ENCODE measurements around the gene ZNF384. TPM values are rescaled to one million over a fixed set of nuclear protein-coding genes. Genes with fewer than 3 reads are reported as not detected.

Gene ZNF384
- total RNA-seq, 1 donor, result 48.7 TPM

DNA sequence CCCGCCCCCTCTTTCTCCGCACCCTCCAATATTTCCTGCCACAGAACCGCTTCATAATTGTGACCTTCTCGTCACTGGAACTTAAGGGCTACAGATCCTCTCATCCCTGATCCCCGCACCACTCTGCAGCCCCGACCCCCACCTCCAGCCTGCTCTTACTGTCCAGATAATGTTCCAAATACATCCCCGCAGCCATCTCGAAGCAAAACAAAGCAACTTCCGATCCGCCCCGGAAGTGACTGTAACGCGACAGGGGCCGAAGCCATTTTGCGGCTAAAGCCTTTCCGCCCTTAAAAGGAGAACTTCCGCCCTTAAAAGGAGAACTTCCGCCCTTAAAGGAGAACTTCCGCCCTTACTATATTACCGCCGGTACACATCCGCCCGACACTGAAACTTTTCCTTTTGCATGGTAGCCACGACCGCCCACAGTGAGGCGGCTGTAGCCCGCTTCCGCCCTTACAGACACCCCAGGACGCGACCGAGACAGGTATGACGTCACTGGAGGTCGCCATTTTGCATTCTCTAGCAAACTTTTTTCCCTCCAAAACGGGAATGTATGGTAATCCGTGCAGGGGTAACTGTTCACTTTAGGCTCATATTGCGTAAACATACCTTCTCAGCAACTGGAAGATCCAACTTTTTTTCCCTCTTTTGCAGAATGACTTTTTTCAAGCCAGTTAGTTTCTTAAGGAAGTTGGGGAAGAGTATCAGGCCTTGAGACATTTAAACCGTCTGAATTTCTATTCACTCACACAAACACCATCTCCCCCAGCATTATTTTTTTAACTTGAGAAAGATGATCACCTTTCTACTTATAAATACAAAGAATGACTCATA, 26.1 kb downstream of the ZNF384 start, which contains the start of gene ING4:
Gene ING4 (minus strand): TSS at position 214 of the 837 bp plus-strand sequence. CDS start 18 bp downstream, at position 196.
- DNase-seq (ENCODE audit: low read depth in 2 of 3, low spot score in 2 of 3), result peak; percentile 90 to 100 (median 98)

DNA sequence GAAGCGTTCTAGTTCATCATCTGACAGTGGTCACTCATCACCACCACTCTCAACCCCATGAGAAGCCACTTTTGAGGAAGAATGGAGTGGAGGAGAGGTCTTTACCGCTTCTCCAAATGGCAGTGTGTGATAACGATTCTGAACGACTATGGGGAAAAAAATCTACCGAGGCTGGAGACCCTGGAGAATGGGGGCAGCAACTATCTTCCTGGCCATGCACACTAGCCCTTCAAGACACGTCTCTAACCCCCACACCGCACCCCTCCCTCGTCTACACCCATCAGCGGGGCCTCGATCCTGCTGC, 26.6 kb downstream of the ZNF384 start:
- DNase-seq (ENCODE audit: low read depth in 2 of 3, low spot score in 2 of 3), result no peak

DNA sequence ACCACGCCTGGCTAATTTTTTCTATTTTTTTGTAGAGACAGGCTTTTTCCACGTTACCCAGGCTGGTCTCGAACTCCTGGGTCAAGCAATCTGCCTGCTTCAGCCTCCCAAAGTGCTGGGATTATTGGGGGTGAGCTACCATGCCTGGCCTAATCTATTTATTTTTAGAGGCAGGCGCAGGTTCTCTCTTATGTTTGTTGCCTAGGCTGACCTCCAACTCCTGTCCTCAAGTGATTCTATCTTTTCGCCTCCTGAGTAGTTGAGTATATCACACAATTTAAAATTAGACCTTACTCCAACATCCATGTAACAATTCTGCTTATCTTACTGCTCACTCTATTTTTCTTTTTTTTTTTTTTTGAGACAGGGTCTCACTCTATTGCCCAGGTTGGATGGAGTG, 35.2 kb downstream of the ZNF384 start:
- no peak for DNase-seq (ENCODE audit: low read depth in 2 of 3, low spot score in 2 of 3)

DNA sequence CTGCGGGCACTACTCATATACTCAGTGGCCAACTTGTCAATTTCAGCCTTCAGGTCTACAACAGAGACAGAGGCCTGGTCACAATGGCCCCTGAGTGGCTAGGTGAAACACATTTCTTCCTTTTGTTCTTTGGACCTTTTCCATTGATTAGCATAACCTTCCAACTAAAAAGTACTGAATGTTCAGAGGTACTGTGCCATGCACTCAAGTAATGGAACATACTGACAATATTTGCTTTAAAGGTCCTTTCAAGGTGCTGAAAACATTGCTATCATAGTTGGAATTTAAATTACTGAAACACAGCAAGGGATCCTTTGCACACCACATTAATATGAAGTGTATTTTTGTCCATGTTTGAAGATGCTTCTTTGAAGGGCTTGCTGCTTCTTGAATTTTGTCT, 35.8 kb downstream of the ZNF384 start:
- no peak for DNase-seq (ENCODE audit: low read depth in 2 of 3, low spot score in 2 of 3)

DNA sequence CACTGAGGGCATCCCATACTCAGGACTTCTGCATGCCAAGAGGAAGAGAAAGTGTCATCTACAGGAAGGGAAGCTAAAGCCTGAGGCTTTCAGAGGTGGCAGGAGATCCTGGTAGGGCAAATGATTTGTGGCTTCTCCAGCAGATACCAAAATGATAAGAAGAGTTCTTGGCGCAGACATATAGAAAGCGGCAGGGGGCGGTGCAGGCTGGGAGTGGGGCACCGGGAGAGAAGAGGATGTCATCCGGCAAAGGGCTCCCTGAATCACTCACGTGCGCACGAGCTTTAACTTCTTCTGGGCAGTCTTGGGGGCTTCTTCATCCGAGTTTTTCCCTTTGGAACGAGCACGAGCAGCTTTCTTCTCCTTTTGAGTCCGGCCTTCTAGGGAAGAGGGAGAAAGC, 36.8 kb downstream of the ZNF384 start:
- DNase-seq (ENCODE audit: low read depth in 2 of 3, low spot score in 2 of 3), result no peak

DNA sequence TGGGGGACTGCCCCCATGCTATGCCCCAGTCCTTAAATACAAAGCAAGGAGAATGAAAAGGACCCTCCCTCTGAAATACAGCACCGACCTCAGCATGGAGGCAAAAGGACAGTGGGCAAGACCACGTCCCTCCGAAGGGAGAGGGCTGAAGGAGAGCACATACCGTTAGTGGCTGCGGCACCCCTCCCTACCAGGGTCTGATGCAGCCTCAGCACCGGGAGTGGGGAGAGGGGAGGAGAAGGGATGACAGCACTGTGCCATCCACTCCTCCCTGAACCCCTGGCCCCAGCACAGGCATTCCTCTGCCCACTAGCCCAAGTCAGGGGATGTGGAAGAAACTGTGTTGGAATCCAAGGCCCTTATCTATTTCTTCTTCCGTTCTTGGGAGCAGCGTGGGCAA, 38.3 kb downstream of the ZNF384 start:
- DNase-seq (ENCODE audit: low read depth in 2 of 3, low spot score in 2 of 3), result no peak

DNA sequence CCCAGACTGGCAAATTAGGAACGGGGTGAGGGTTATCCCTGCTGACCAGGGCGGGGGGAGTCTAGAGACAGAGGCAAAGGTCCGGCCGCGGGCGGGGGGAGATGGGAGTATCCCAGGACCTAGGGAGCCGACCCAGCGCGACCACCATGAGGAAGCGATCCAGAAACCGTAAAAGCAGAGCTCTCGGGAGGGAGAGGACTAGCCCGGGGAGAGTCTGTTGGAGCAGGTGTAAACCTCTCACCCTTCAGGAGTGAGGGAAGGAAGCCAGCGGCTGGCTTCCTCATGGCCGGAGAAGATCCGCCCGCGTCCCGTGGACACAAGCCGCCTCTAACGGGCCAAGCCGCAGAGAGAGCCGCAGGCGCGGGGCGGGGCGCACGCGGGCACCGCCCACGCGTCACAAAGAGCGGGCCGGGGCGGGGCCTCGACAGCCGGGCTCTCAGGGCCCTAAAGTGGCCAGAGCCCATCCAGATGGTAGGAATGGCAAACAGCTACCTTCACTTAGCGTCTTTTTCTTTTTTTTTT, 42.0 kb downstream of the ZNF384 start, which contains the start of gene ACRBP:
Gene ACRBP (minus strand): TSS at position 350 of the 522 bp plus-strand sequence. CDS start 66 bp downstream, at position 284.
- peak in 2 of 3 donors; percentile 59 to 60 for DNase-seq (ENCODE audit: low read depth in 2 of 3, low spot score in 2 of 3)

DNA sequence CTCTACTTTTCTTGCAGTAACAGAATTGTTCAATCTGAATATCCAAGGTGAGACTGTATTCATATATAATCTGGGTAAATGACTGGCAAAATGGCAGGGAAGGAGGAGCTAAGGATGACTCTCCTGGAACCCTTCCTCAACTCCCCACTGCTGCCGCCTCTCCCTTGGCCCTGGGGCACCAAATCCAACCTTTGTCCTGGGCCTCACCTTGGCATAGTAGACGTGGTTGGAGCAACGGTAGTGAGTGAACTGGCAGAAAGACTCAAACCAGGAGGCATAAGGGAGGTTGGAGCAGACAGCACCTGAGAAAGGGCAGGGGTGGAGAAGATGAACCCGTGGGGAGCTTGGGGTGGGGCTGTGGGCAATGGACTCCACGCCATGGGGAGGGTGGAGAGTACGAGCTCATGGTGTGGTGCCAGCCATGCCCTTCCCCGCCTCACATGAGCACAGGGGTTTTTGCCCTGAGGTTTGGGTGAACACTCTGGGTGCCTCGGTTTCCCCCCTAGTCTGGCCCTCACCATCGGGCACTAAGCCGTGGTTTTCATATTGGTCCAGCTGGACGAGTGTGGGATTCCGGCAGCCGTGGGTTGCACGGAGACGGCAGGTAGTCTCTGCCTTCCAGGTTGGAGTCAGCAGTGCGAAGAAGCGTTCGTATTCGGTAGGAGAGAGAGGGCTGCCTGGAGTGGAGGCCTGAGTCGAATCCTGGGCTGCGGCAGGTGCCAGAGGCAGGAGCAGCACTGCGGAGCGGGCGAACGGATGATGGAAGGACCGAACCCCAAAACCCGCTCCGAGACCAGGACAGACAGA, 42.7 kb downstream of the ZNF384 start:
- DNase-seq (ENCODE audit: low read depth in 2 of 3, low spot score in 2 of 3), result no peak

DNA sequence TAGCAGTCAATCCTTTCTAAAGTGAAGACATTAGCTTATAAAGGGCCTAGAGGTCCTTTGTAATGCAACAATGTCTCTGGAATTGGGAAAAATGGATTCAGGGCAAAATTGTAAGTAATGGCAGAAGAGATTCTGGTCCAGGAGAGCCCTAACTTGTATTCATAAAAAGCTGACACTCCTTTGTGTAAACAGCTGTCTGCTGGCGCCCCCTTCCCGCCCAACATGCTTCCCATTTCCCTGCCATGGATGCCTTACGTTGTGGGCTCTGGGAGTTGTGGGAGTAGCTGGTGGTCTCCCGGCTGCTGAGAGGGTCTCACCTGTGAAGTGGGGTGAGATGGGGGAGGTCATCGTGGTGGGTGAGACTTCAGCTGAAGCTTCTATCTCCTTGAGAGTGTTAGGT, 44.3 kb downstream of the ZNF384 start:
- no peak for DNase-seq (ENCODE audit: low read depth in 2 of 3, low spot score in 2 of 3)

DNA sequence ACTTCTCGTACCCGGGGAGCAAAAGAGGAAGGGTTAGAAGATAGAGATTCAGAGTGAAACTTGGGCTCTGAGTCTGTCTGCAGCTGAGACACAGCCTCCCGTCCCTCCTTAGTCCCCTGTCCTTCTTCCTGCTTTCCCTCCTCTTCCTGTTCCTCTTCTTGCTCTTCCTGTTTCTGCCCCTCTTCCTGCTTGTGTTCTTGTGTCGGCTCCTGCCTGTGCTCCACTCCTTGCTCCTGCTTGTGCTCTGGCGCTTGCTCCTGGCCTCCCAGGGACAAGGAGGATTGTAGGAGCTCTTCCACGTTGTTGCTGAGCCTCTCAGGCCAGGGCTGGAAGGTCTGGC, 44.9 kb downstream of the ZNF384 start:
- no peak for DNase-seq (ENCODE audit: low read depth in 2 of 3, low spot score in 2 of 3)

DNA sequence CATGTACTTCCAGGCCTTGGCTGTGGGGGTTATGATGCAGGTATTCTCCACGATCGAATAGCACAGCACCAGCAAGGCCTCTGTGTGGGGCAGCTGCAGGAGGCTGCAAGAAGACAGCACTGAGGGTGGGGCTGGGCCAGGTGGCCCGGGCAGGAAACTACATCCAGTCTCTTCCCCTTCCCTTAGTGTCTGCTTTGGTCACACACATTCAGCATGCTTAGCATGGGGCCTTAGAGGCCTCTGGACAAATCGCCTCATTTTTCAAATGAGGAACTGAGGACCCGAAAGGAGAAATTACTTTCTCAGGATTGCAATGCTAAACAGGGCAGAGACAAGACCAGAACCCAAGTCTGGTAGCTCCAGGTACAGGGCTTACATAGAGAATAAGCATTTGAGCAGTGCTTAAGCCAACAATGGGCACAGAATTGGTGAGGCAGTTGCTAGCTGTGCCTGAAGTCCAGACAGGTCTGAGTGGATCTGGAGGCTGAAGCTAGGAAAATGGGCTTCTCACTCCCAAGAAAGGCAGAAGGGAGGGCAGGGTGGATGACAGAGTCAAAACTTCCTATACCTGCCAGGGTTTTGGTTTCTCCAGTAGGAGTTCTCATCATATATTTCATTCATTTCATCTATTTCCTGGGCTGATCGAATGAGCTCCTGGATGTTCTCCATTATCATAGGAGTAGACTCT, 45.5 kb downstream of the ZNF384 start:
- DNase-seq (ENCODE audit: low read depth in 2 of 3, low spot score in 2 of 3), result no peak

DNA sequence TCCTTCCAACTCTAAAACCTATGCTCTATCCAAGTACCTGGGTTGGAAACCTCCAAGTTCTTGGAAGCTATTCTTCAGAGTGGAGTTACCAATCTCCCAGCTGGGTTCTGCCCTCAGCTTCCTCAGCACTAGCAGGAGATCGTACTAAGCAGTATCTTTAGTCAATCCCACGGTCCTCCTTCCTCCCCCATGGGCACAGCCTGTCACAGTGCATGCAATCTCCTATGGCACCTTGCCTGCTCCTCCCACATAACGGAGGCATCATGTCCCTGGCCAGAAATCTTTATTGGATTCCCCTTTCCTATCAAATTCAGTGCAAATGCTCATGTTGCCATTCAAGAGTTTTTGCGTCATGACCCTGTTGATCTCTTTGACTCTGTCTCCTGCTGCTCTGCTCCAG, 48.0 kb downstream of the ZNF384 start:
- DNase-seq (ENCODE audit: low read depth in 2 of 3, low spot score in 2 of 3), result no peak

DNA sequence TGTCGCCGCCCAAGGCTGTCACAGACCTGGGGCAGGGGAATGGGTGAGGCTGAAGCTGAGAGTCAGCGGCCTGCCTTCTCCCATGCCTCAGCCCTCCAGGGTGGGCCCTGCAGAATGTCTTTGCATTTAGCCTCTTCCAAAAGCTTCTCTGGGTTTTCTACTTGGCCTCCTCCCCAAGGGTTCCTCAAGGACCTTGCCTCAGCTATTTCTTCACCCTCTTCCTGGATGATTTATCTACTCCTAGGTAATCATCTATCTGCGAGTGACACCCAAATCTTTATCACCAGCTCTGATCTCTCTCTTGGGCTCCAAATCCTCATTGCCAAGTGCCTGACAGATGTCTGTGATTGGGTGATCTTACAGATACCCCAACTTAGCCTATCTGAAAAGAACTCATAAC, 48.7 kb downstream of the ZNF384 start:
- DNase-seq (ENCODE audit: low read depth in 2 of 3, low spot score in 2 of 3), result no peak

DNA sequence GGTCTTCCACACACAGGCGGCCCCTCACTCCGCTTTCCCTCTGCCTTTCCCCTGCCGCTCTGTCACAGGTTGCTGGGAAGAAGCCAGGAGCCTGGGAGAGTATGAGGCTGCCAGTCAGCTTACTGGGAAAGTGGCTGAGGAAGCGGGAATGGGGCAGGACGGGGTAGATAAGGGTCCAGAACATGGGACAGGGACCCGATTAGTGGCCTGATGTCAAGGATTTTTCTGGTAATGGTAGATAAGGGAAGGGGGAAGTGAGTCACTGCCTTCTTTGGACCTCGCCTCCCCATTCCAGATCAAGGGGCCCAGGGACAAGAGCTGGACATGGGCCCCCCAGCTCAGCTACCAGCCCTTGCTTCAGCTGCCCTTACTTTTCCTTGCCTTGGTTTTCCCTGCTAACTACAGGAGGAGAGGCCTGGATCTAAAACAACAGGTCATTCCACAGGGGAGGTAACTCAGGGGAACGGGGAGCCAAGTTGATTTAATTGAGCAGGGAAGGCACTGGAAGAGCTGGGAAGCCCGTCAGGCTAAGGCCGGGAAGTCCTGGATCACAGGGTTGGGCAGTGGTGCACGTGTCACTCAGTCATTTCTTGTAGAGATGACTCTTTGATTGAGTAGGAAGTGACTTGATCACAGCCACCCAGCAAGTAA, 49.9 kb downstream of the ZNF384 start:
- DNase-seq (ENCODE audit: low read depth in 2 of 3, low spot score in 2 of 3), result peak in 1 of 3 donors; percentile 54

DNA sequence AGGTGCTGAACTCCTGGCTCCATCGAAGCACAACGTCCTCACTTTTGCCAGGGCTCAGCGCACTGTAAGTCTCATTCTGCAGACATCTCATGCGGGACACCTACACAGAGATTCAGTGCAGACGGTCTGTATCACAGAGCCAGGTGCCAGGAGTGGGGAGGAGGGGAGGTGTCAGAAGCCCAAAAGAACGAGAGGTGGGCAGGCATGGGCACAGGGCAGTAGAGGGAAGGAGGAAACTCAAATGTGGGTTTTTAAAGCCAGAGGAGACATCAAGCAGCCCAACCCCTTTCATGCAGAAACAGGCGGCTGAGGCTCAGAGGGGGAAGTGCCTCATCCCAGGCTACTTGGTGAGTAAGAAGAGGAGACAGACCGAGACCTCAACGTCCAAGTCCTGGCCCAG, 50.9 kb downstream of the ZNF384 start:
- DNase-seq (ENCODE audit: low read depth in 2 of 3, low spot score in 2 of 3), result peak in 1 of 3 donors; percentile 65

DNA sequence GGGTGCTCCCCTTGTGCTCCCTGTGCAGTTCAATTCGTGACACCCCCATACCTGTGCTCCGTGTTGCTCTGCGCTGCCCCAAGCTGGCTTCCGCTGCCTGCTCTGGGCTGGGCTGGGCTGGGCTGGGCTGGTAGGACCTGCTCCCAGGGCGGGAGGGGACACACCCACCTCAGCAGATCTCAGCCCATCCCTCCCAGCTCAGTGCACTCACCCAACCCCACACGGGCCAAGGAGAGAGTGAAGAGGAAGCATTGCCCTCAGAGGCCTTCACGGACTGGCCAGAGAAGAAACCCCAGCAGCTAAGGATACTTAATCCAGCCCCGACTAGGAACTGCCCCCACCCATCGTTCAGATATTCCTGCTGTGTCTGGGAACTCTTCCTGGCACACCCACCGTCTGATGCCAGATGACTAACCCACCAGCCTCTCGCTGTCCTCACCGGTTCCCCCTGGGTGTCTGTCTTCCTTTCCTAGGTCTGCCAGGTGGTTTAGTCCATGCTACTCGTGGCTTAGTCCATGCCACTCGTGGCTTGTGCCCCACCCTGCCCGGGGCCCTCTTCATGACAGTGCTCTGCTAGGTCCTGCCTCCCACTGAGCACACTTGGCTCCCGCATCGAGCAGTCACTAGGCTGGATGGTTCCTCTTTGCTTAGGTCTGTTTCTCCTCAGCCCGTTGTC, 53.2 kb downstream of the ZNF384 start, which contains the start of gene LPAR5:
Gene LPAR5 (minus strand): TSS at position 104 of the 676 bp plus-strand sequence. CDS start 14,711 bp downstream, outside the sequence.
- no peak for DNase-seq (ENCODE audit: low read depth in 2 of 3, low spot score in 2 of 3)

DNA sequence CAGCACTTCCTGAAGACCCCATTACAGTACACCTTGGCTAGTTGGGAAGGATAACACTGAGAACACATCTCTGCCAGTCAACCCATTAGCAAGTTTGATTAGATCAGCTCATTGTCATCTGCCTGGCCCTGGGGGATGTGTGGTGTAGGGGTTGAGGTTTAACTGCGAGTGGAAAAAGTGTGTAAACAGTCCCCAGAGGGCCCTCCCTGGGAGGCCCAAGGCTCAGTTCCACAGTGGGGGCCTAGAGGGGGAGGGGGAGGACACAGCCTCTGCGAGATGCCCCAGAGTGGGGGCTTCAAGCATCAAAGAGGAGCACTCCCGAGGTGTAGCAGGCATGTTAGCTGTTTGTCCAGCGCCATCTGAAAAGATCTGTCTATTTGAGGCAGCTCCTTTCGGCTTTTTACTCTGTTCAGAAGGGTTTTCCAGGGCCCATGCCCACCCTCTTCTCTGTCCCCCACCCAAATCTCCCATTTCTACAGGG, 53.8 kb downstream of the ZNF384 start:
- DNase-seq (ENCODE audit: low read depth in 2 of 3, low spot score in 2 of 3), result peak in 1 of 3 donors; percentile 62

DNA sequence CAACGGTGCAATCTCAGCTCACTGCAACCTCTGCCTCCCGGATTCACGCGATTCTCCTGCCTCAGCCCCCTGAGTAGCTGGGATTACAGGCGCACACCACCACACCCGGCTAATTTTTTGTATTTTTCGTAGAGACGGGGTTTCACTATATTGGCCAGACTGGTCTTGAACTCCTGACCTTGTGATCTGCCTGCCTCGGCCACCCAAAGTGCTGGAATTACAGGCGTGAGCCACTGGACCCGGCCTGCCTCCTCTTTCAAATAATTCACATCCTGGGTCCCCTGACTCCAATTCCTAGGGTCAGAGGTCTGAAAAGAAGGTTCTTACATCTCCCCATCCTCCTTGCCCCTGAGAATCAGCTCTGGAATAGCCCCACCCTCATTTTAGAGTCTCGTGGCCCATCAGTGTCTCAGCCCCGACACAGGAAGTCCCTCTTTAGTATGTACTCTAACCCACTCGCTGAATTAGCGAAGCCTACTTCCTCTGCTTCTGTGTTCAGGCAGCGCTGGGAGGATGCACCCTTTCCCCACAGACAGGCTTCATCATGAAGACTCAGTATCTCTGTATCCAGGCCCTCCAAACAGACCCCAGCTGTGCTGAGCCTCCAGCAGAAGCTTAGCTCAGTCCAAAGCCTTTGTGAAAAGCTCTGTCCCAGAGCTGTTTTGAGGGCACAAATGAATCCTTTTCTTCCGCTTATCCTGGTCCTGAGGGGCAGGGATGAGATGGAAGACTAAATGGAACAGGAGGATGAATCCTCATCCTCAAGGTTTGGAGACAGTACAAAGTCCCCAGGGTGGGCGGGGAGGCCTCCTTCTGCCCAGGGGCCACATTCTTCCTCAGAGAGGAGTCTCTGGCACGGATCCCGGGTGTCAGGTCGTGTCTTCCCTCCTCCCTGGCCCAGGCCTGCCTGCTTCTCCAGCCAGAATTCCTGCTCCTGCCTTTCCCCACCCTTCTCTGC, 56.9 kb downstream of the ZNF384 start:
- peak in 1 of 3 donors; percentile 70 for DNase-seq (ENCODE audit: low read depth in 2 of 3, low spot score in 2 of 3)

DNA sequence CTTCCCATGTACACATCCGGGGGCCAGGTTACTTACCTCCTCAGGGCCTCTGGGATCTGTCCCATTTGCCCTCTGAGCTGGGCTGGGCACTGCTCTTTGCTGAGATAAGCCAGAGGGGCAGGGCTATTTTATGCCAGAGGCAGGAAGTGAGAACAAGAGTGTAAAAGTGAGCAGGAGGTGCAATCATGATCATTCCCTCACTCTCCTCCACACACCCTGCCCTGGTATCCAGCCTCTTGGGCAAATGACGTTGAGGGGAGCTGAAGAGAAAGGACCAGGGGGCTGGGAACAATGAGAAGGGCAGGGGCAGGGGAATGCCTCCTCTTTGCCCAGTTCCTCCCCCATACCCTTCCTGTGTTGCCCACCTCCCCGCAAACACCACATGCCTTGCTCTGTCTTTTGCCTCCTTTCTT, 57.6 kb downstream of the ZNF384 start:
- DNase-seq (ENCODE audit: low read depth in 2 of 3, low spot score in 2 of 3), result no peak
